ENCODE data around the gene KLHL21. TPM values are rescaled to one million over a fixed set of nuclear protein-coding genes. Genes with fewer than 3 reads are reported as not detected.

KLHL21 gene
- total RNA-seq, 1 donor from 2014 or later = 22.6 TPM

GRCh38 chr1:6577831-6578525 is 24.7 kb downstream of the KLHL21 start:
- H3K27me3 ChIP-seq (ENCODE audit: low read depth) = no peaks in the 10 kb centered on the region
- no peaks in the 10 kb centered on the region for H3K36me3 ChIP-seq
- no peak overlapping the region for H3K4me3 ChIP-seq
- H3K4me1 ChIP-seq = peaks cover 38% of the 10 kb centered on the region
- H3K27ac ChIP-seq = no peak overlapping the region
- intact Hi-C loops (cut with DNase I) = no loop called here
- no peaks in the 10 kb centered on the region for H3K9me3 ChIP-seq
- TF ChIP-seq, protein P1, sequence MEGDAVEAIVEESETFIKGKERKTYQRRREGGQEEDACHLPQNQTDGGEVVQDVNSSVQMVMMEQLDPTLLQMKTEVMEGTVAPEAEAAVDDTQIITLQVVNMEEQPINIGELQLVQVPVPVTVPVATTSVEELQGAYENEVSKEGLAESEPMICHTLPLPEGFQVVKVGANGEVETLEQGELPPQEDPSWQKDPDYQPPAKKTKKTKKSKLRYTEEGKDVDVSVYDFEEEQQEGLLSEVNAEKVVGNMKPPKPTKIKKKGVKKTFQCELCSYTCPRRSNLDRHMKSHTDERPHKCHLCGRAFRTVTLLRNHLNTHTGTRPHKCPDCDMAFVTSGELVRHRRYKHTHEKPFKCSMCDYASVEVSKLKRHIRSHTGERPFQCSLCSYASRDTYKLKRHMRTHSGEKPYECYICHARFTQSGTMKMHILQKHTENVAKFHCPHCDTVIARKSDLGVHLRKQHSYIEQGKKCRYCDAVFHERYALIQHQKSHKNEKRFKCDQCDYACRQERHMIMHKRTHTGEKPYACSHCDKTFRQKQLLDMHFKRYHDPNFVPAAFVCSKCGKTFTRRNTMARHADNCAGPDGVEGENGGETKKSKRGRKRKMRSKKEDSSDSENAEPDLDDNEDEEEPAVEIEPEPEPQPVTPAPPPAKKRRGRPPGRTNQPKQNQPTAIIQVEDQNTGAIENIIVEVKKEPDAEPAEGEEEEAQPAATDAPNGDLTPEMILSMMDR (IDR thresholded peaks at IDR 0.05) = no peak
- ATAC-seq = no peak
- no peak for DNase-seq

- H3K4me1 ChIP-seq = peaks cover 11% of the 10 kb centered on the region
- H3K27ac ChIP-seq = no peak overlapping the region
- H3K36me3 ChIP-seq = no peaks in the 10 kb centered on the region
- DNase-seq = no peak
- H3K27me3 ChIP-seq (ENCODE audit: low read depth) = no peaks in the 10 kb centered on the region
- peaks cover 6% of the 10 kb centered on the region for H3K9me3 ChIP-seq
- intact Hi-C loops (cut with DNase I) = no loop called here
- no peak for ATAC-seq
- no peak overlapping the region for H3K4me3 ChIP-seq
- TF ChIP-seq, protein P1 (IDR thresholded peaks at IDR 0.05) = no peak
These were observed 27.9 kb downstream of the KLHL21 start for GRCh38 chr1:6574818-6575217.

DNA sequence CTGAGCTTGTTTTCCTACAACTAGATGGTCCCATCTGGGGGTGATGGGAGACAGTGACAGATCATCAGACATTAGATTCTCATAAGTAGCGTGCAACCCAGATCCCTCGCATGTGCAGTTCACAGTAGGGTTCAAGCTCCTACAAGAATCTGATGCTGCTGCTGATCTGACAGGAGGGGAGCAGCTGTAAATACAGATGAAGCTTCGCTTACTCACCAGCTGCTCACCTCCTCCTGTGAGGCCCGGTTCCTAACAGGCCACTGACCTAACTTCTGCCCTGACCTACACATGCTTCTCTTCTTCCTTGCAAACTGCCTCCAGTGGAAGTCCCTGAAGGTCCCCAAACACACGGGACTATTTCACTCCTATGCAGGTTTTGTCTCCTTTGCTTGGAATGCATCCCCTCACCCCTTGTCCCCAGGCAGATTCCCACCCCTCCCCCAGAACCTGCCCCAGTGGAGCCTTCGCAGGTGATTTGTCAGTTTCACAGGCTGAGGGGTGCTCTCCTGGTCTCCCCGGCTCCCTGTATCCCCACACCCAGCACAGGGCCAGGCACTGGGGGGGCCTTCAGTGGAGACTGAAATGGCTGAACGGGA is 28.5 kb downstream of the KLHL21 start:
- H3K36me3 ChIP-seq = no peaks in the 10 kb centered on the region
- H3K27ac ChIP-seq = no peak overlapping the region
- intact Hi-C loops (cut with DNase I) = no loop called here
- H3K4me3 ChIP-seq = no peak overlapping the region
- ATAC-seq (no peak), DNase-seq (no peak)
- no peaks in the 10 kb centered on the region for H3K27me3 ChIP-seq (ENCODE audit: low read depth)
- TF ChIP-seq, protein P1 (IDR thresholded peaks at IDR 0.05) = no peak
- H3K4me1 ChIP-seq = peaks cover 6% of the 10 kb centered on the region
- peaks cover 6% of the 10 kb centered on the region for H3K9me3 ChIP-seq

GRCh38 chr1:6572653-6573383 is 29.9 kb downstream of the KLHL21 start:
- H3K4me3 ChIP-seq = no peak overlapping the region
- intact Hi-C loops (cut with DNase I) = no loop called here
- DNase-seq (no peak), ATAC-seq (no peak)
- H3K36me3 ChIP-seq = no peaks in the 10 kb centered on the region
- no peak overlapping the region for H3K27ac ChIP-seq
- peaks cover 6% of the 10 kb centered on the region for H3K9me3 ChIP-seq
- TF ChIP-seq, protein P1 (IDR thresholded peaks at IDR 0.05) = no peak
- no peaks in the 10 kb centered on the region for H3K4me1 ChIP-seq
- H3K27me3 ChIP-seq (ENCODE audit: low read depth) = no peaks in the 10 kb centered on the region

- Histone ChIP-seq H3K4me3 (no peak overlapping the region), H3K4me1 (no peaks in the 10 kb centered on the region), H3K9me3 (peaks cover 6% of the 10 kb centered on the region), H3K36me3 (no peaks in the 10 kb centered on the region), H3K27ac (no peak overlapping the region), H3K27me3 (ENCODE audit: low read depth) (no peaks in the 10 kb centered on the region)
- intact Hi-C loops (cut with DNase I) = no loop called here
- TF ChIP-seq, protein P1 (IDR thresholded peaks at IDR 0.05) = no peak
- ATAC-seq (no peak), DNase-seq (no peak)
These were observed 31.7 kb downstream of the KLHL21 start for GRCh38 chr1:6570987-6571386.
